ENCODE data around the gene STPG4.
"Not testable (repeated sequence)": the region's sequence is repeated elsewhere in the genome, so short reads cannot be mapped to it uniquely, and the experiment has no call there.

The STPG4 gene

GRCh38 chr2:47127862-47128543 lies 27.1 kb downstream of the STPG4 start:
- no peak for DNase-seq (ENCODE audit: low read depth in 2 of 2)

- DNase-seq (ENCODE audit: low read depth in 2 of 2), result no peak
These were observed 28.3 kb downstream of the STPG4 start for GRCh38 chr2:47126783-47127182.

- not testable (repeated sequence) for DNase-seq (ENCODE audit: low read depth in 2 of 2)
These were observed 30.4 kb downstream of the STPG4 start for GRCh38 chr2:47124740-47125139.

- not testable (repeated sequence) for DNase-seq (ENCODE audit: low read depth in 2 of 2)
These were observed 34.7 kb downstream of the STPG4 start for GRCh38 chr2:47120424-47120823.

- peak; percentile 71 to 79 for DNase-seq (ENCODE audit: low read depth in 2 of 2)
These were observed 36.1 kb downstream of the STPG4 start for GRCh38 chr2:47119001-47119400.

GRCh38 chr2:47118581-47118980 lies 36.5 kb downstream of the STPG4 start:
- no peak for DNase-seq (ENCODE audit: low read depth in 2 of 2)

GRCh38 chr2:47112665-47113435 lies 42.3 kb downstream of the STPG4 start:
- DNase-seq (ENCODE audit: low read depth in 2 of 2), result no peak

GRCh38 chr2:47109680-47110079 lies 45.4 kb downstream of the STPG4 start:
- DNase-seq (ENCODE audit: low read depth in 2 of 2), result no peak

- no peak for DNase-seq (ENCODE audit: low read depth in 2 of 2)
These were observed 46.1 kb downstream of the STPG4 start for GRCh38 chr2:47109007-47109375.

- DNase-seq (ENCODE audit: low read depth in 2 of 2), result not testable (repeated sequence)
These were observed 46.7 kb downstream of the STPG4 start for GRCh38 chr2:47108267-47109006.

- not testable (repeated sequence) for DNase-seq (ENCODE audit: low read depth in 2 of 2)
These were observed 47.9 kb downstream of the STPG4 start for GRCh38 chr2:47107201-47107600.

- not testable (repeated sequence) for DNase-seq (ENCODE audit: low read depth in 2 of 2)
These were observed 48.9 kb downstream of the STPG4 start for GRCh38 chr2:47106231-47106630.

- not testable (repeated sequence) for DNase-seq (ENCODE audit: low read depth in 2 of 2)
These were observed 55.4 kb downstream of the STPG4 start for GRCh38 chr2:47099712-47100111.

- no peak for DNase-seq (ENCODE audit: low read depth in 2 of 2)
These were observed 56.2 kb downstream of the STPG4 start for GRCh38 chr2:47098953-47099352.

GRCh38 chr2:47097563-47097962 lies 57.5 kb downstream of the STPG4 start:
- DNase-seq (ENCODE audit: low read depth in 2 of 2), result no peak

- DNase-seq (ENCODE audit: low read depth in 2 of 2), result no peak
These were observed 58.7 kb downstream of the STPG4 start for GRCh38 chr2:47096451-47096850.

- no peak for DNase-seq (ENCODE audit: low read depth in 2 of 2)
These were observed 59.6 kb downstream of the STPG4 start for GRCh38 chr2:47095349-47096020.

GRCh38 chr2:47094511-47095142 lies 60.5 kb downstream of the STPG4 start:
- DNase-seq (ENCODE audit: low read depth in 2 of 2), result no peak

GRCh38 chr2:47093626-47094025 lies 61.5 kb downstream of the STPG4 start:
- DNase-seq (ENCODE audit: low read depth in 2 of 2), result no peak

GRCh38 chr2:47092465-47092864 lies 62.6 kb downstream of the STPG4 start:
- no peak for DNase-seq (ENCODE audit: low read depth in 2 of 2)

GRCh38 chr2:47091118-47091517 lies 64.0 kb downstream of the STPG4 start:
- peak; percentile 47 to 51 for DNase-seq (ENCODE audit: low read depth in 2 of 2)

- no peak for DNase-seq (ENCODE audit: low read depth in 2 of 2)
These were observed 66.0 kb downstream of the STPG4 start for GRCh38 chr2:47089083-47089464.
